Middle frontal gyrus (tissue), 1 donor: Measurements from ENCODE around the gene KRTAP5-3.
"Not testable (repeated sequence)": the region's sequence is repeated elsewhere in the genome, so short reads cannot be mapped to it uniquely, and the experiment has no call there.

Experiments
- DNase-seq: peaks from one replicate; pipeline ENCODE4 v3.0.0-alpha.2; 2015; ENCODE audit warnings: low spot score; ENCODE audit errors: extremely low spot score

The KRTAP5-3 gene, protein sequence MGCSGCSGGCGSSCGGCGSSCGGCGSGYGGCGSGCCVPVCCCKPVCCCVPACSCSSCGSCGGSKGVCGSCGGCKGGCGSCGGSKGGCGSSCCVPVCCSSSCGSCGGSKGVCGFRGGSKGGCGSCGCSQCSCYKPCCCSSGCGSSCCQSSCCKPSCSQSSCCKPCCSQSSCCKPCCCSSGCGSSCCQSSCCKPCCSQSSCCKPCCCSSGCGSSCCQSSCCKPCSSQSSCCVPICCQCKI

GRCh38 chr11:1608363-1608762, at the start of gene KRTAP5-3:
Gene KRTAP5-3, minus strand, starts transcription at chr11:1608463. Its CDS starts 78 bp downstream, at chr11:1608385.
- DNase-seq, result no peak

GRCh38 chr11:1656670-1657069, 48.4 kb upstream of the KRTAP5-3 start:
- DNase-seq, result no peak

DNA sequence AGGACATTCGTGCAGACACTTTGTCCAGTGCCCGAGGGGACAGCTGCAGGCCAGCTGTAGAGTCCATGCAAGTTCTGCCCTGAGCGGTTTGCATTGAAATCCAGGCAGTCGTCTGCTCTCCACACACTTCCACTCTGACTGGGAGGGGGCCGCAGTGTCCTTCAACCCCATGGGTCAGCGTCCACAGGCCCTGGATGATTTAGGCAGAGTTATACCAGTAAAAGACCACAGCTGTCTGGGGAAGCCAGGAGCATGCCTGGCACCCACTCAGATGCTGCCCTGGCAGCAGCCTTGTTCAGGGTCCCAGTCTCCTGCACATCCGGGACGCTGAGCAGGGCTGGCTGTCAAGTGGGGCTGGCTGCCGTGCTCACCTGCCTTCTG, 47.8 kb upstream of the KRTAP5-3 start:
- DNase-seq, result no peak

DNA sequence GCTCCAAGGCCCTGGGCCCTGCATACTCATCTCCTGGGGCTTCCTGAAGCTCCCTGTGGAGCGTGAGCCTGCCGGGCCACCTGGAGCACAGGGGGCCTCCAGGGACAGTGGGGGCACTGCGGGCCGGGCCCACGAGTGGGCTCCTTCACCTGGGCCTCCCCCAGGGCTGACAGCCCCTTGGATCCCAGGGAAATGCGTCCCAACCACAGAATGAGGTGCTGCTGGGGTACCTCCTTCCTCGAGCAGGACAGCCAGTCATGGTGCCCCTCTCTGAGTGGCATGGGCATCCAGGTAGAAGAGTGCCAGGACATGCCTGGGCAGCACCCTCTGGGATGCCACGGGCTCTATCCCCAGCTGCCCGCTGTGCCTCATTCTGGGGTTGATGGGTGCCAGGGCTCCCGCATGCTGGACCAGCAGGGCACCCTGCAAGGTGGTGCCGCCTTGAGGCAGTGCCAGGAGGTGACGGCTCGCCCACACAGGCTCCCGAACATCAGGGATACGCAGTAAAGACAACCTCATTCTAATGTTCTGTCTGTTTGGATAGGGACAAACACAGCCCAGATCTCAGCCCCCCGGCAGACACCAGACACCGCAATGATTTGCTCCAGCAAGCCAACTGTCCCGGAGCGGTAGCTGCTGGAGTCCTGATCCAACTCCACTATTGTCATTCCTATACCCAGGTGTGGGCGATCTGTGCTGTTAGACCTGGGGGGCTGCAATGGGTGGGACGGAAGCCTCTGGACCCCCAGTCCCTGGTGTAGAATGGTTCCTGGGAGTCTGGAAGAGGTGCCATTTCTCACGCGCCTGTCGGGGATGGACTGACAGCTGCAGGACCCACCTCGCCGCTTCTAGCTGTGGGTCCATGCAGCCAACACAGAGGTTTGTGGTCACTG, 47.2 kb upstream of the KRTAP5-3 start:
- DNase-seq, result no peak

DNA sequence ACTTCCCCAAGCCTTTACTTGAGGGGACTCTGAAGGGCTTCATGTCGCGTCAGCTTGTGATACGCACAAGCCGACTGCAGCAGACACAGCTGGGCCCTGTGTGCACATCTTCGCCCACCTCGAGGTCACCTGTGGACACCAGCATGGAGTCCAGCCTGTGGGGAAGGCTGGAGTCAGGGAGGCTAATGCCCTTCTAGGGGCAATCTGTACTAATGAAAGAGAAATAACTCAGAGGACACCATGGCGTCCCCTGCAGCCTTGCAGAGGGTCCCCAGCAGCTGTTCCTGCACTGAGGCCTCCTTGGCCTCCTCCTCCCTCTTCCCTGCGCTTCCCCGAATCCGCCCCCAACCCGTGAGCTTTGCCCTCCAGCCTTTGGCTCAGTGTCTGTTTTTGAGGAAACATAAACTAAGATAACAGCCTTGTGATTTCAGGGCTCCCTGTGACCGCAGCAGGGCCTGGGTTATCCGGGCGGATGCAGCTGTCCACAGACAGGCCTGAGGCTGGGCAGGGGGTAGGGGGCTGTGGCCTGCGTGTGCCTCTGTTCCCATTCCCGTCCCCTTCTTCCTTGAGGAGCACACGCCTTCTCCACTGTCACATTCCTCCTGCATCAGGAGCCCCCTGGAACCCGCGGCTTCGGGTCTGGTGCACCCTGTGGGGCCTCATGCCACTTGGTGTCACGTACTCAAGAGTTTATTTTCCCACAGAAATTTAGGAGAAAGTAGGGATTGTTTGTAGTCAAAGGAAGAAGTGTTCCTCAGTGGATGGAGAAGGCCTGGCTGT, 46.3 kb upstream of the KRTAP5-3 start:
- no peak for DNase-seq

DNA sequence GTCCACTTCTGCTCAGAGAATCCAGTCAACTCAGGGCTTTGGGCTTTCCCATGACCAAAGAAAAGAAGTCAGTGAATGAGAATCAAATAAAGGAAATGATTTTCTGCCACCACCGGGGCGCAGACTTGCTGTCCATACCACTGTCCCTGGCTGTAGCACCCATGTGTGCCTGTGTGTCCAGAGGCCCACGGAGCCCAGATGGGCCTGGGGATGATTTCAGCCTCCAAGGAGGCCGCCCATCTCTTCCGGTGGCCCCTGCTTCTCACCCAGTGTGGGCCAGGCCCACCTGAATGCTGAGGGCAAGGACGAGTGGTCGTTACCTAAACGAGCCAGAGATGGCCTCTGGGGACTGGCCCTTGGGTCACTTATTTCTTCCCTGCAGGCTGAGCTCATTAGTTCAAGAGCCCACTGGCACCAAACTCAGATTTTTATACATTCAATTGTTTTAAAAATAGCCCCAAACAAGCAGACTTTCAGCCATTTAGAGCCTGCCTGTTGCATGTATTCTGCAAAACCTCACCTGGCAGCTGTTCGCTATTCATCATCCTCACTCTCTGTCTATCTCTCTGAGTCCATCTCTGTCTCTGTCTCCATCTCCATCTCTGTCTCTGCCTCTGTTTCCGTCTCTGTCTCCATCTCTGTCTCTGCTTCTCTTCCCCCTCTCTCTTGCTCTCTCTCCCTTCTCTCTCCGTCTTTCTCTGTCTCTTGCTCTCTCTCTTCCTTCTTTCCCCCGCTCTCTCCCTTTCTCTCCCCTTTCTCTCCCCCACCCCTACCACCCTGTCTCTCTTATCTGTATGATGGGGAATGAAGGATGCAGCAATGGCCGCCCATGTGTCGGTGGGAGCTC, 45.5 kb upstream of the KRTAP5-3 start:
- DNase-seq, result no peak

DNA sequence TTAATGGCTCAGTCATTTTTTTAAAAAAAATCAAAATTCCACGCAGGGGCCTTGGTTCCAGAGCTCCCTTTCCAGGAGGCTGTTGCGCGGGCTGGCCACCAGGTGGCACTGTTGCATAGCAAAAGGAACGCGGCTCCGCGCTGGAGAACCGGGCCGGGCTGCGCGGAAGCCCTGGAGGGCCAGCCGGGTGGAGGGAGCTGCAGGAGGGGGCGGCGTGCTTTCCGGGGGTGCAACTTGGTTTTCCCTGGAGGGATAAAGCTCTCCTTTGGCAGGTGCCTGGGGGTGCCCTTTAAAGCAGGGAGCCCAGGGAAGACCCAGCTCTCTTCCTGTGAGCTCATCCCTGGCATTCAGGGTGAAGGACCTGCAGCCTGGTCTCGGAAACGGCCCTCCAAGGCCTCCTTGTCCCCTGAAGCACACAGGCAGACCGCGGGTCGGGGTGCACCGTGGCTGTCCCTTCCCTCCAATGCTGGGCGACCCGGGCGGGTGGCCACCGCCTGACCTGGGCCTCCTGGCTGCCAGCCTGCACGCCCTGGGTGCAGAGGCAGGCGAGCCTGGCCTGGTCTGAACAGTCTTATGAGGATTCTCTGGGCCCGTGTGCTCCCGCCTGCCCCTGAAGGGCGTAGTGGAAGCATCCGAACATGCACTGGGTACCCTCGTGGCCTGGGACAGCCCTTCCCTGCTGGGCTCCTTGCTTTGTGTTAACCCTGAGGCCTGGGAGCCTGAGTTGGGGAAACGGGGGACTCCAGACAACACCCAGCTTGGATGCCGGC, 44.7 kb upstream of the KRTAP5-3 start:
- DNase-seq, result peak; percentile 73

GRCh38 chr11:1652442-1652770, 44.1 kb upstream of the KRTAP5-3 start:
- no peak for DNase-seq

DNA sequence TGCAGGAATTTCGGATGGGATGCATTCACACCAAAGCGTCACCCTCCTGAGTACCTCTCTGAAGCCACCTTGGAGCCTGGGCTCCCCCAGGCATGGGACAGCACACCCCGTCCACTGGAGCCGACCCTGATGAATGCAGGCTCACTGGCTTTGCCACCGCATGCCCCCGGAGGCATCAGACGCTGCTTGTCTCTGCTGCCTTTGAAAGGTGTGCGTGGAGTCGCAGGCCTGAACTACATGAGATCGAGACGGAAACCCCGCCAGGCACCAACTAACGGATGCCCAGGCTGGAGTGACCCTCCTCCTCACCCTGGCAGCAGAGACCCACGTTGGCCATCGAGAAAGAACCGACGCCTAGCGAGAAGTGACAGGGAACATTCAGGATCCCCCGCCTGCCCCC, 43.8 kb upstream of the KRTAP5-3 start:
- DNase-seq, result no peak

GRCh38 chr11:1651411-1651980, 43.2 kb upstream of the KRTAP5-3 start:
- DNase-seq, result no peak

GRCh38 chr11:1650918-1651262, 42.6 kb upstream of the KRTAP5-3 start:
- DNase-seq, result no peak

- DNase-seq, result no peak
Observed at GRCh38 chr11:1650034-1650917, 42.0 kb upstream of the KRTAP5-3 start.

GRCh38 chr11:1648653-1649420, 40.6 kb upstream of the KRTAP5-3 start:
- DNase-seq, result no peak

DNA sequence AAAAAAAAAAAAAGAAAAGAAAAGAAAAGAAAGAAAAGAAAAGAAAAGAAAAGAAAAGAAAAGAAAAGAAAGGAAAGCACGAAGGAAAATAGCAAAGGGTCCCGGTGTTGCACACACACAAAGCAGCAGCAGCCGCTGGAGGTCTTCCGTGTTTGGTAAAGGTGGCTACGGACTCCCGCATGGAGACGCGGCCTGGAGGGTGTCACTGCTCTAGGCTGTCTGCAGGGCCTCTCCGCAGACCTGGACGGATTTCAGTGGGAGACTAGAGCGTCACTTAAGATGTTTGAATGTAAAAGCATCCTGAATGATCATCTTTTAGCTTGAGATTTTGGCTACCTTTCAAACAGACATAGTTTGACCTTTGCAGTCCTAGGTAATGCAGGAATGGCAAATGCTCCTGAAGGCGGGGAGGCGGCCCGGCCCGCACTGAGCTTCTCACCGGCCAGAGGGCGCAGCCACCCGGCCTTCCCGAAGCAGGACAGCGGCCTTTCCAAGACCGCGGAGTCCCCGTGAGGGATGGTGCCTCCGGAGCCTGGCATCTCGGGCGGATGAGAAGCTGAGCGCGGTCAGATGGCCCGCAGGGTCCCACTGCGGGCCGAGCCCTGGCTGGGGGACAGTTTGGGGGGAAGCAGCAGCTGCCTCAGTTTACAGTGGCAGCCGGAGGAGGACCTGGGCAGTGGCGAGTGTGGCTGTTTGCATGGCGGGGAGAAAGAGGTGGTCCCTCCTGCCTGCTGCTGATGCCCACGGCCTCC, 39.8 kb upstream of the KRTAP5-3 start:
- no peak for DNase-seq

DNA sequence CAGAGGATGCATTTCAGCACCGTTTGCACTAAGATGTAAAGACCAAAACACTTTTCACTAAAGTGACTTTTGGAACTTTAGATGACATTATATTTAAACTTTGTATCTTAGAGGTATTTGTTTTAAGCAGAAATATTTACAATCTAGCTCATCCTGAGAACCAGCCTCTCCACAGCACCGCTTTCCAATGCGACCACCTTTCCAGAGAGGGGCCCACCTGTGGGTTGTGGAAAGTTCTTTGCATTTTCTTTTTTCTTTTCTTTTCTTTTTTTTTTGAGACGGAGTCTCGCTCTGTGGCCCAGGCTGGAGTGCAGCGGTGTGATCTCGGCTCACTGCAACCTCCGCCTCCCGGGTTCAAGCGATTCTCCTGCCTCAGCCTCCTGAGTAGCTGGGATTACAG, 38.3 kb upstream of the KRTAP5-3 start:
- DNase-seq, result not testable (repeated sequence)

DNA sequence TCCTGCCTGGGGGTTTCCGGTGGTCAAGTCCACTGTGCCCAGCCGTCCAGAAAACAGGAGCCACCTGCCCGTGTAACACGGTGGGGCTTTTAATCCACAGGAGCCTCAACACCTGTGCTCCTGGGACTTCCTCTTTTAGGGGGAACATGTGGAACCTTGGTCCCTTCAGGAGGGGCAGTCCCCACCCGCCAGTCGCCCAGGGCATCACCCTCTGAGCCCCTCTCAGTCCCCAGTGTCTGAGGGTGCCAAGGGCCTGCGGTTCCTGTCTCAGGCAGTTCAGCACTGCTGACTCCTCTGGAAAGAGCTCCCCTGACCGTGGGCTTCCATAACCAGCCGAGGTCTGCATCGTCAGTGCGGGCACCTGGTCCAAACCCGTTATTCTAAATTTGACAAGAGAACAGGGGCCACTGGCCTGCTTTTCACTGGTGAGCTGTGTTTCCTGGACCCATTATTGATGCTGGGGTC, 37.1 kb upstream of the KRTAP5-3 start:
- DNase-seq, result no peak

DNA sequence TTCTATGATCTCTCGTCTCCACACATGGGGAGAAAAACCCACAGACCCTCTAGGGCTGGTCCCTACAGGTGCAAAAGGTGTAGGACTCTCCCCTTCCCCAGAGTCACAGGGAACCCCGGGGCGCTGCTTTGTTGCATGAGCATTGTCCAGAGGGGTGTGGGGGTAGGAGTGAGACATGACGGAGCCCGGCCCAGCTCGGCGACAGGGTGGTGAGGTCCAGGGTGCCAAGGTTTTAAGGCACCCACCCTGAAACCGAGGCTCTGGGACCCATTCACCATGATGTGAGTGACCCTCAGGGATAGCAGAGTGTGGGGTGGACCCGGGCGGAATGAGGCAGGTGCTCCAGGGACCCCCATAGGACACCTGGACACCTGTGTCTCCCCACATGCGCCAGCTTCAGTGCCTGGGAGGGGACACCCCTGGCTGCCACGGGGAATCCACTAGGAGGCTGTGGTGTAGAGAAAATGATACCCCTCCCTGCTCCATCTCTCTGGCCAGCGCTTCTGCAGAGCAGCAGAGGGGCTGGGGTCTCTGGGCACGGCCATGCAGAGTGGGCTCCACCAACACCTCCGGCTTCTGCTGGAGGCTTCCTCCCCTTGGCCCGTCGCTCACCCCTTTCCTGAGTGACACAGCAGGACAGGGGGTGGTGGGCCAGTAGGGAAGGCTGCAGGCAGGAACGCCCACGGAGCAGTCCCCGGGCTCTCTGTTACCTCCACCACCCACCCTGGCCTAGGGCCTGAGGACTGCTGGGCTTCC, 36.5 kb upstream of the KRTAP5-3 start:
- DNase-seq, result no peak
